ENCODE data around the gene DIAPH2. TPM values are rescaled to one million over a fixed set of nuclear protein-coding genes. Genes with fewer than 3 reads are reported as not detected.

DIAPH2 gene
- total RNA-seq, 1 experiment from 2014 or later = 10.9 TPM

DNA sequence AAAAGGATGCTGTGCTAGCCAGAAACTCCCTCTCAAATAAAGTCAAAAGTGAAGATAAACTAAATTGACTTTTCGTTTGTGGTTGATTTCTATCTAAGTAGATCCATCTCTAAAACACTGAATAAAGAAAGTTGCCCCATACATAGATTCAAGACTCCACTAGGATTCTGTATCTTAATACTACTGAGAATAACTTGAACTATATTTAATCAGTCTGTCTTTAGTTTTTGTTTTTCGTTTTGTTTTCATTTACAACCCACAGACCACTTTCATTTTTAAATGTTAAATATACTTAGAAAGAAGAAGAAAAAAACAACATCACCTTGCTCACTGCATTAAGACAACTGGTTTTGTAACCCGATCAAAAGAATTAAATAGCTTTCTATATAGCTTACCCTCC, 854.1 kb downstream of the DIAPH2 start:
- Histone ChIP-seq H3K36me3 (ENCODE audit: control insufficient read depth in 1 of 2, insufficient read depth in 2 of 2, low read length in 2 of 2) (no peaks in the 10 kb centered on the region), H3K9ac (ENCODE audit: low read length) (no peak overlapping the region), H2AFZ (ENCODE audit: low read depth, low read length, poor library complexity, severe bottlenecking) (no peak overlapping the region), H3K27ac (ENCODE audit: low read depth, low read length) (no peak overlapping the region), H3K9me2 (ENCODE audit: insufficient read depth) (no peaks in the 10 kb centered on the region), H3K4me3 (replicated peaks in 1 of 2; ENCODE audit: low read depth in 1 of 2, low read length in 2 of 2) (no peak overlapping the region), H3K4me1 (ENCODE audit: control insufficient read depth in 1 of 2, insufficient read depth in 2 of 2, low read length in 2 of 2) (no peaks in the 10 kb centered on the region), H3K79me2 (ENCODE audit: insufficient read depth, low read length) (no peaks in the 10 kb centered on the region), H3K9me3 (ENCODE audit: control insufficient read depth in 1 of 2, insufficient read depth in 1 of 2, low read depth in 1 of 2, low read length in 2 of 2) (no peaks in the 10 kb centered on the region), H3K27me3 (ENCODE audit: insufficient read depth, low read length) (no peaks in the 10 kb centered on the region), H4K20me1 (ENCODE audit: insufficient read depth) (no peaks in the 10 kb centered on the region), H3K4me2 (ENCODE audit: low read length) (no peak overlapping the region)
- ChIA-PET POLR2A (no interaction called here), RAD21 (ENCODE audit: low non-redundant PET in 1 of 2, low total read pairs in 2 of 2, uncharacterized antibody in 2 of 2, unreplicated experiment in 2 of 2) (no interaction called here), CTCF (no interaction called here)
- no peak for TF ChIP-seq RAD21 (IDR thresholded peaks at IDR 0.05; ENCODE audit: low read depth)
- TF ChIP-seq TCF7L2 (IDR thresholded peaks at IDR 0.05; ENCODE audit: borderline replicate concordance, extremely low read depth, insufficient read depth, insufficient read length) = no peak
- TF ChIP-seq EZH2 (IDR thresholded peaks at IDR 0.05) = no peak
- TF ChIP-seq CTCF (IDR thresholded peaks at IDR 0.05 in 2 of 3, conservative IDR thresholded peaks at IDR 0.05 in 1 of 3; ENCODE audit: borderline replicate concordance in 1 of 3, insufficient read depth in 1 of 3, low read depth in 2 of 3, low read length in 2 of 3) = no peak
- no peak for TF ChIP-seq SRF (IDR thresholded peaks at IDR 0.05; ENCODE audit: low read depth)
- no peak for TF ChIP-seq JUND (IDR thresholded peaks at IDR 0.05)
- TF ChIP-seq ZNF274 (IDR thresholded peaks at IDR 0.05; ENCODE audit: low read depth, low read length) = no peak
- TF ChIP-seq CBX3 (IDR thresholded peaks at IDR 0.05; ENCODE audit: low read depth) = no peak
- TF ChIP-seq POLR2AphosphoS5 (IDR thresholded peaks at IDR 0.05; ENCODE audit: low read depth, low read length) = no peak
- no peak for TF ChIP-seq SIN3A (IDR thresholded peaks at IDR 0.05; ENCODE audit: low read depth)
- TF ChIP-seq POLR2A (IDR thresholded peaks at IDR 0.05; ENCODE audit: borderline replicate concordance, extremely low read depth, insufficient read depth, insufficient read length) = no peak
- no peak for TF ChIP-seq EGR1 (IDR thresholded peaks at IDR 0.05; ENCODE audit: low read depth)
- no peak for TF ChIP-seq SP1 (IDR thresholded peaks at IDR 0.05; ENCODE audit: low read depth)
- TF ChIP-seq, protein P1, sequence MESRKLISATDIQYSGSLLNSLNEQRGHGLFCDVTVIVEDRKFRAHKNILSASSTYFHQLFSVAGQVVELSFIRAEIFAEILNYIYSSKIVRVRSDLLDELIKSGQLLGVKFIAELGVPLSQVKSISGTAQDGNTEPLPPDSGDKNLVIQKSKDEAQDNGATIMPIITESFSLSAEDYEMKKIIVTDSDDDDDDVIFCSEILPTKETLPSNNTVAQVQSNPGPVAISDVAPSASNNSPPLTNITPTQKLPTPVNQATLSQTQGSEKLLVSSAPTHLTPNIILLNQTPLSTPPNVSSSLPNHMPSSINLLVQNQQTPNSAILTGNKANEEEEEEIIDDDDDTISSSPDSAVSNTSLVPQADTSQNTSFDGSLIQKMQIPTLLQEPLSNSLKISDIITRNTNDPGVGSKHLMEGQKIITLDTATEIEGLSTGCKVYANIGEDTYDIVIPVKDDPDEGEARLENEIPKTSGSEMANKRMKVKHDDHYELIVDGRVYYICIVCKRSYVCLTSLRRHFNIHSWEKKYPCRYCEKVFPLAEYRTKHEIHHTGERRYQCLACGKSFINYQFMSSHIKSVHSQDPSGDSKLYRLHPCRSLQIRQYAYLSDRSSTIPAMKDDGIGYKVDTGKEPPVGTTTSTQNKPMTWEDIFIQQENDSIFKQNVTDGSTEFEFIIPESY (IDR thresholded peaks at IDR 0.05; ENCODE audit: extremely low read depth, insufficient replicate concordance, low read length) = no peak
- TF ChIP-seq, protein P2, sequence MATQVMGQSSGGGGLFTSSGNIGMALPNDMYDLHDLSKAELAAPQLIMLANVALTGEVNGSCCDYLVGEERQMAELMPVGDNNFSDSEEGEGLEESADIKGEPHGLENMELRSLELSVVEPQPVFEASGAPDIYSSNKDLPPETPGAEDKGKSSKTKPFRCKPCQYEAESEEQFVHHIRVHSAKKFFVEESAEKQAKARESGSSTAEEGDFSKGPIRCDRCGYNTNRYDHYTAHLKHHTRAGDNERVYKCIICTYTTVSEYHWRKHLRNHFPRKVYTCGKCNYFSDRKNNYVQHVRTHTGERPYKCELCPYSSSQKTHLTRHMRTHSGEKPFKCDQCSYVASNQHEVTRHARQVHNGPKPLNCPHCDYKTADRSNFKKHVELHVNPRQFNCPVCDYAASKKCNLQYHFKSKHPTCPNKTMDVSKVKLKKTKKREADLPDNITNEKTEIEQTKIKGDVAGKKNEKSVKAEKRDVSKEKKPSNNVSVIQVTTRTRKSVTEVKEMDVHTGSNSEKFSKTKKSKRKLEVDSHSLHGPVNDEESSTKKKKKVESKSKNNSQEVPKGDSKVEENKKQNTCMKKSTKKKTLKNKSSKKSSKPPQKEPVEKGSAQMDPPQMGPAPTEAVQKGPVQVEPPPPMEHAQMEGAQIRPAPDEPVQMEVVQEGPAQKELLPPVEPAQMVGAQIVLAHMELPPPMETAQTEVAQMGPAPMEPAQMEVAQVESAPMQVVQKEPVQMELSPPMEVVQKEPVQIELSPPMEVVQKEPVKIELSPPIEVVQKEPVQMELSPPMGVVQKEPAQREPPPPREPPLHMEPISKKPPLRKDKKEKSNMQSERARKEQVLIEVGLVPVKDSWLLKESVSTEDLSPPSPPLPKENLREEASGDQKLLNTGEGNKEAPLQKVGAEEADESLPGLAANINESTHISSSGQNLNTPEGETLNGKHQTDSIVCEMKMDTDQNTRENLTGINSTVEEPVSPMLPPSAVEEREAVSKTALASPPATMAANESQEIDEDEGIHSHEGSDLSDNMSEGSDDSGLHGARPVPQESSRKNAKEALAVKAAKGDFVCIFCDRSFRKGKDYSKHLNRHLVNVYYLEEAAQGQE (IDR thresholded peaks at IDR 0.05; ENCODE audit: low read depth) = no peak
- TF ChIP-seq ATF3 (IDR thresholded peaks at IDR 0.05) = no peak
- TF ChIP-seq MAX (IDR thresholded peaks at IDR 0.05) = no peak
- TF ChIP-seq ELF1 (IDR thresholded peaks at IDR 0.05; ENCODE audit: borderline replicate concordance, low read depth) = no peak
- TF ChIP-seq YY1 (IDR thresholded peaks at IDR 0.05; ENCODE audit: extremely low read depth, insufficient replicate concordance, low read depth, low read length) = no peak
- TF ChIP-seq FOSL1 (IDR thresholded peaks at IDR 0.05; ENCODE audit: low read depth) = no peak
- no TSS peak for BruUV-seq (replicated peaks)
- intact Hi-C loops (cut with micrococcal nuclease) = no loop called here
- DNase-seq (ENCODE audit: low read depth, low spot score) (no peak), ATAC-seq (no peak)

Data from HCT116 (cell line).